HG02938 (cell line): ENCODE measurements around the gene SEC22A.

Source experiments
- ATAC-seq: cut with Tn5 transposase; IDR thresholded peaks from one replicate; pipeline ENCODE4 v1.9.1; 2021; ENCODE audit warnings: mild to moderate bottlenecking, moderate library complexity; ENCODE audit not compliant: unreplicated experiment

The SEC22A gene

DNA sequence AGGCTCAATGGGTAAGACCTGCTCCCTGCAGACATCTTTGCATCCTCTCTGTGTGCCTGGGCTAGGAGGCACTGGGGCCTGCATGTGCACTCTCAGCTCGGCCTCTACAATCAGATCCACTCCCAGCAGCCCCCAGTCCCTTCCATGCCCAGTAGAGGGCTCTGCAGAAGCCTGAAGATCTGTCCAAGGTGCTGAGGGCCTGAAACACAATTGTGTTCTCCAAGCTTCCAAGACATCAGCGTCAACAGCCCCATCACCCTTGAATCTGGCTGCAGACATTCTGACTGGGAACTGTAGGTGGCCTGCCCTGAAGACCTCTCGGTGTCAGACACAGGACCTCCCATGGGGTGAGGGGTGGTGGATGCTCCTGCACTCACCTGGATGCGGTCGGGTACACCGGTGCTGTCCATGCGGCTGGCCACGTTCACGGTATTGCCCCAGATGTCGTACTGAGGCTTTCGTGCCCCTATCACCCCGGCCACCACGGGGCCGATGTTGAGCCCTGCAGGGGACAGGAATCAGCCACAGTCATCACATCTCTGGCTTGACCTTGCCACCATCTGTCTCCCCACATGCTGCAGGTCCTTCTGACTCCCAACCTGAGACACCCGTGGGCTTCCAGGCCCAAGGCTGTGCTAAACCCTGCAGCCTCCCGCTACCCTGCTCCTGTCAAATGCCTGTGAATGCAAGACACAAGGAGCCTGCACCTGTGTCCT lies 84.7 kb downstream of the SEC22A start:
- no peak for ATAC-seq

DNA sequence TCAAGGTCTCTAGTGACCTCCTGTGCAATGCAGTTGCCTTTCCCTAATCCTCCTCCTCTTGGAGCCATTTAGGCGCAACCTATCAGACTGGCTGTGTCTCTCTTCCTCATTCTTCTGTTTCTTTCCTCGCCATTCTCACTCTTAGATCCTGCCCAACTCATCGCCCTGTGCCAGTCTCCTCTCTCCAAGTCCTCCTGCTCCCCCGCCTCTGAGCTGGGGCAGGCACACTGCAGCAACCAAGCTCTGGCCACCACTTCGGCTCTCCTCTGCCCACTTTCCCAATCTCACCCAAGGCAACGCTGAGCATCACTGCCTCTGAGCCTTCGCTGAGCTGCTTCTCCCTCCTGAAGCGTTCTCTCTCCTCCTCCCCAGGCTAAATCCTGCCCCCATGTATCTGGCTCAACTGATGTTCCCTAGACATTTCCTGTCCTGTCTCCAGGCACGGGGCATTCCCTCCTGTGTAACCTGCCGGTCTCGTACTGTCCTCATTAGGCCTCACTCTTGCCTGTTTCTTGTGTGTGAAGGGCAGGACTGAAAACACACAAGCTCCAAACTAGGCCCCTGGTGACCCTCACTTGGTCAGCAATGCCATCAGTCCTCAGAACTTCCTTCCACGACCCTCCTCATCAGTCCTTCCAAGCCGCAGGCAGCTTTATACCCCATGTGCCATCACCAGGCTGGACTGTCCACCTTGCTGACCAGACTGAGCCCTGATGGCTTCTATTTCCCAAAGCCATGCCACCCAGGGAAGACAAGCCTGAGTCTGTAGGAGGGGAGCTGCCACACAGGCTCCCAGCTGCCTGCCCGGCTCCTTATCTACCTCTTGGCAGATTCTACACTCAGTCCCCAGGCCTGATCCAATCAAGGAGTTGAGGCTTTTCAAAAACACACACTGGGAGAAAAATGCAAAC lies 85.6 kb downstream of the SEC22A start:
- no peak for ATAC-seq

DNA sequence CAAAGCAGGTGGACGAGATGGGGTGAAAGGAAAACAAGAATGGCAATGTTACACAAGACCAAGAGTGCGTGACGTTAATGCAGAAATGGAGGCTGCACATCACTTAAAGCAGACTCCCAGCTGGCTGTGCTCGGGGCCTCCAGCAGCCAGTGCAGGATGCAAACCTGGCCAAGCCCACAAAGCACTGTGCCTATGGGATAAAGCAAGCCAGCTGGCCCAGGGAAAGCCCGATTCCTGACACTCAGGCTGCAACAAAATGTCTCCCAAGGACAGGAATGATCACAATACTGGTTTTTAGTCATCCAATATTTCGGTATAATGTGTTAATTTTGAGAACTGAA lies 86.2 kb downstream of the SEC22A start:
- no peak for ATAC-seq

DNA sequence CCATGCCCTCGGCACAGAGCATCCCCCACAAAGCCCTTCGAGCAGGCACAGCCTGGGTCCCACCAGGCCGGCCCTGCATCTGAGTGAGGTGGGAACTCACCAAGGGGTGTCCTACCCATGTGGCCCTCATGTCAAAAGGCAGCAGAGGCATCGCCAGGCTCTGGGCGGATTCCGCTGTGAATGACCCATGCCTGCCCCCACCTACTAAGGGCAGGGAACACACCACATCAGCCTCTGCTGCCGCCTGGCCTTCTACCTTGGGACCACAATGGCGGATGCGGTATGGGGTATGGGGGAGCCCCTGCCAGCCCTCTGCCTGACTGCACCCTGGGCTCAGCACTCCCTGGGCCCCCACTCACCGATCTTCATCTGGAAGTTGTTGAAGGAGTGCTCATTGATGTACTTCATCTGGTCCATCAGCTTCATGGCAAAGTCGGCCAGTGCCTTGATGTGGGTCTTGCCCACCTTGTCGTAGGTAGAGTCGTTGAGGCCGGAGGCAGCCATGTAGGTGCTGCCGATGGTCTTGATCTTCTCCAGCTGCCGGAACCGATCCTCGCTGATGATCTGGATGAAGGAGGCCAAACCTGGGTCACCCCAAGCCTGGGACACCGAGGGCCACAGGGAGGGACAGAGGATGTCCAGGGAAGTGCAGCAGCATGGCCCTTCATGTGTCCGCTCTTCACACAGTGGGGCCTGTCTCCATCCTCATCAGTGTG lies 87.8 kb downstream of the SEC22A start:
- ATAC-seq, result no peak

DNA sequence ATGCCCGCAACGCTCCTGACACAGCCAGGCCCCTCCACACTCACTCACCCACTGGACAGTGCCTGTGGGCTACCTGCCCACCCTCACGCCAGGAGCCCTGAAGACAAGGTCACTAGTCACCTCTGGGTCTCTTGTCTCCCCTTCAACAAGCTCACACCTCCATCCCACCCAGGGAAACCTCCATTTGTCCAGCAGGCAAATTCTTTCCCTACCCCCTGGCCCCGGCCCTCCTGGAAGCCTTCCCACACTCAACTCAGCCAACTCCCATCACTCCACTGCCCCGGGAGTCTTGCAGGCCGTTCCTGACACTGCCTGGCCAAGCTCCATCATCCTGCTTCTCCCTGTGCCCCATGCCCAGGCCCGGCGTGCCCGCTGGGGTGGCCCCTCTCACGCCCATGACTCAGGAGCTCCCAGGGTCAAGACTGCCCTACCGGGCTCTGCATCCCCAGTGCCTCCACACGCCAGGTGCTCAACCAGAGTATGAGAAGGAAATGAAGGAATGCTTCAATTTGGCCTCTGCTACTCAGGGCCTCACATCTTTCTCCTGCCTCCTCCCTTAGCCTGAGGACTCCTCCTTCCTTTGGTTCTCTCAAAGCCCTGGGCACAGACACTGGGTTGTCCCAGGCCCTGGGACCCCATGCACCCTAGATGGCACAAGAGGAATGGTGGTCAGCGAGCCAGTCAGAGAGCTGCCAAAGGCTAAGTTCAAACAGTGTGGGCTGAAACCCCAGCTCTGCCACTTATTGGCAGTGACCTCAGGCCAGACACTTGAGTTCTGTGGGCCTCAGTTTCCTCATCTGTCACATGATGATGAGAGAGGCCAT lies 88.6 kb downstream of the SEC22A start:
- no peak for ATAC-seq

DNA sequence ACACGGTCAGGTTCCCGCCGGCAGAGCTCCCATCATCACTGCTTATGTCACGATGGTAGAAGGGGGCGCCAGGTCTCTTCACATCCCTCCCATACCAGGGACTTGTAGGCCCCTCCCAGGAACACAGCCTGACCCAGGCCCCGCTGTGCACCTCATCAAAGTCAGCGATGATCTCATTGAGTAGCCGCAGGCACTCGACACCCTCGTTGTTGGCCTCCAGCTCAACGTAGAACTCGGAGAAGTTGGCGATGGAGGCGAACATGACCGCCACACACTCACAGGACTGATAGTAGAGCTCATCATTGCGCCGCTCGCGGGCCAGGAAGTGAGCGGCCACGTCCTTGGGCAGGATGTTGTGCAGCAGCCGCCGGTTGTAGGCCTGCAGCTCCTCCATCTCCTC lies 89.2 kb downstream of the SEC22A start:
- ATAC-seq, result no peak

DNA sequence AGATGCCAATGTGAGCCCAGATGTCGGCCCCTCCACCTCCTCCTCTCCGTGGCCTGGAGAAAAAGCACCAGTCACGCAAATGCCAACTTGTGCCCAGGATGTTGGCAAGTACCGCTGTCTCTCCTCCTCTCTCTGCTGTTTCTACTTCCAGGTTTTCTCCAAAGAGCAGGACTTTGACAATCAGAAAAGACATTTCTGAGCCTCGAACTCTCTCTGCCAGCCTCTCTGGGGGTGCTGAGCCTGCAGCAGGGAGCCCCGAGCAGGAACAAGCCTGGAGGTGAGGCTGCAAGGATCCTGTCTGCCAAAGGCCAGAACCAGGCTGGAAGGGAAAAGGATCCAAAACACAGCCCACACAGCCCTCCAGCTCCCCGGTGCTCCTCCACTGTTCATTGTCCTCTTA lies 89.7 kb downstream of the SEC22A start:
- no peak for ATAC-seq

DNA sequence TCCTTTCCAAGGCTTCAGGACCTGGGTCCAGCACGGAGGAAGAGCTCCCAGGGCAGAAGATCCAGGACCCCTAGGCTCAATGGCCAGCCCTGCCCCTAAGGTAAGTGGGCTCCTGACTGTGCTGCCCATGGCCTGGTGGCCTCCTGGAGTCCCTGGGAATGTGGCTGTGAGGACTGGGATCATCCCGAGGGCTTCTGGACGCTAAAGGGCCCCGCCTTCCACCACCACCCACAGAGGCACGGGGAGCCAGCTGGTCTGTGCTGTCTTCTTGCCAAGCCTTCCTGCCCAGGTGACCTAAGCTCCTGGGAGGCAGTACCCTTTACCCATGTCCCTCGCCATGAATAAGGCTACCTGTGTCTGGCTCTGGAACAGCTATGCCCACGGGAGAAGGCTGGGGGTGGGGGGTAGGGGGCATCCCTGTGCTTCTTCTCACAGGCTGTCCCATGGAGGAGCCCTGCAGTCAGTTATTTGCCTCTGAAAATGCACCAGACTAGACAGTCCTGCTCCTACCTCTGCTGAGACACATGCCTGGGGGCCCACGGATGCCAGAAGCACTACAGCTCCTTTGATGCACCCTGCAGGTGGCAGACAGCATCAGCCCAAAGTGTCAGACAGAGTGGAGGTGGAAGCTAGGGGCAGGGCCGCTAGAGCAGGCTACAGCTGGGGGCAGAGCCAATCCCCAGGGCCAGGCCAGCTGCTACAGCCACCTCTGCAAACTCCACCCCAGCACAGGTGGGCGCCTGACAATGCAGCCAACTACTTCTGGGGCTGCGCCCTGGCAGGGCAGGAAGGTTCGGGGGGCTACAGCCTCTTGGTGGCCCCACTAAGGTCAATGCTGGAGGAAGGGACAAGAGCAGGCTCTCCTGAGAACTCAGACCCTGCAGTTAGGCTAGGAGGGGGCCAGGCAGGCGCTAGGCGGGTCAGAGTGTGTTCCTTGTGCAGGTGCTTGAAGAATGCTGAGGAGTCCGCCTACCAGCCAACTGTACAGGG lies 90.9 kb downstream of the SEC22A start:
- no peak for ATAC-seq

DNA sequence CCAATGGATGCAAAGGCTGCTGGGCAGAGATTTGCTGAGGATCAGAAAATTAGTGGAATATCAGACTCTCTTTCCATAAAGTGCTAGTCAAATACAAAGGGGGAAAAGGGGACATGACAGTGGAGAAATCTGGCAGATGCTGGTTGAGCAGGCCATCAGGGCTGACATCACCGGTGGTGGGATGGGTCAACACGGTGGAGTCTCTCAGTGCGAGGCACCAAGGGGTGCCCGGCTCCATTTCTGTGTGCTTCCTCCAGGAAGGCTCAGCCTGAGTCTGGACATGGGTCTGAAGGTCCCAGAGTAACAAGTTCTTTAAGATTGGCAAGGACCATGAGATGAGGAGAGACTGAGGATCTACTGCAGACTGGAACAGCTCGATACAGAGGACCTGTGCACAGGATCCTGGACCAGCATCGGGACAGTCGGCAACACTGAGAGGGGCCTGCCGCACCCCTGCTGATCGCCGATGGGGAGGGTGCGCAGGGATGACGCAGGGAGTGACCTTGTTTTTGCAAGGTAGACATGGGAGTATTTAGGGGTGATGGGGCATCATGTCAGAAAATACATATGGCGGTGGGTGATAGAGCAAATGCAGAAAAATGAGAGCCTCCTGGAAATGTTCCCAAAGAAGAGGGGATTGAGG lies 92.7 kb downstream of the SEC22A start:
- no peak for ATAC-seq

DNA sequence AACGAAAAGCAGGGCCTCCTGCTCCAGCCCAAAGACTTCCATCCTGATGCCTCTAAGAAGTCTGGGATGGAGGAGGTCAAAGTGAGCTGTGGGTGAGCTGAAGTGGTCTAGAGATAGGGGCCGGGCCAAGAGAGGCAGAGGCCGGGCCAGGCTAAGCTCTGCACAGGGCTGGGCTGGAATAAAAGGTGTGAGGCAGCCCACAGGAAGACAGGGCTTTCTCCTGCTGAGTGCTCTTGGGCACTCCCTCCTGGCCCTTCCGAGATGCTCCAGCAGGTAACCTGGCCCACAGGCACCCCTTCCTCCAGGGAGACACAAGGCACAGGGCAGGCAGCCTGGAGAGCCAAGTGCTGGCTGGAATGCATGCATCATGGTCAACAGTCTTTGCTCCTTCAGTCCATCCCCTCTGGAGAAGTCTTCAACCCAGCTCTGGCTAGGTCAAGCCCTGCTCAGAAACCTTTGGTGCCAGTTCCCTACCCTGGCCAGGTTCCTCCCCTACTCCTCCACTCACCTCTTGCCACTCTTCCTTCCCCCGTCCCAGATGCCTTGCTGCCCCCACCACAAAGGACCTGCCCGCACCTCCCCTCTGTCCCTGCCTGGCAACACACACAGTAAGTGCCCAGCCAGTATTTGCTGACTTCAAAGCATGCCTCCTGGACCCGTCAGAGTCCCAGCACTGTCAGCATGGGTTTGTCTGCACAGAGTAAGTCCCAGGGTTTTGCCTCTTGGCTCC lies 93.6 kb downstream of the SEC22A start:
- no peak for ATAC-seq

DNA sequence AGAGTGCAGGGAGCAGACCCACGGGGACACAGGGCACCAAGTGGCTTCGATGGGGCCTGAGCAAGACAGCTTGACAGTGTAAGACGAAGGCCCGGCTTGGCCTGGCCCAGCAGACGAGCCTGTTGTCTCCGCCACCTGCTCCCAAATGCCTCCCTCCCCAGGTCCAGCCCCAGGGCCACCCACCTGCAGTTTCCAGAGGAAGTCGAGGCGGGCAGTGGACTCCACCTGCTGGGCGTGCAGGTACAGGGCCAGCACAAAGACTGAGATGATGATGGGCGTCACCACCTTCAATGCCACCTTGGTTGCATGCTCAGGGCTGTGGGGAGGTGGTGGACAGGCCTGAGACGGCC lies 94.1 kb downstream of the SEC22A start:
- ATAC-seq, result no peak

DNA sequence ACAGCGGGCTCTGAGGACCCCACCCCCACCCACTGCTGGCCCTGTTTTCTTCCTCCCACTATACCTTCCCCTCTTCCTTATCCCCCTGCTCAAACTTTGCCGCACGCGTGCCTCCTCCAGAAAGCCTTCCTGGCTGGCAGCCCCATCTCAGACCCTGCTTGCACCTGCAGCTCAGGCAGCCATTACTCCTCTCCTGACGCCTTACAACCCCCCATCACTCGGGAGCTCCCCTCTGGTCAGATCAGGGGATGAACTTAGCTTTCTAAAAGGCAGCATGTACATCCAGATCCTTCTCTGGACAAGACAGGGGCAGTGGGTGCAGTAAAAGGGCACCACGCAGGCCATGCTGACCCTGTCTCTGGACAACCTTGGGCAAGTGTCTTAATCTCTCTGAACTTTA lies 94.5 kb downstream of the SEC22A start:
- ATAC-seq, result no peak

DNA sequence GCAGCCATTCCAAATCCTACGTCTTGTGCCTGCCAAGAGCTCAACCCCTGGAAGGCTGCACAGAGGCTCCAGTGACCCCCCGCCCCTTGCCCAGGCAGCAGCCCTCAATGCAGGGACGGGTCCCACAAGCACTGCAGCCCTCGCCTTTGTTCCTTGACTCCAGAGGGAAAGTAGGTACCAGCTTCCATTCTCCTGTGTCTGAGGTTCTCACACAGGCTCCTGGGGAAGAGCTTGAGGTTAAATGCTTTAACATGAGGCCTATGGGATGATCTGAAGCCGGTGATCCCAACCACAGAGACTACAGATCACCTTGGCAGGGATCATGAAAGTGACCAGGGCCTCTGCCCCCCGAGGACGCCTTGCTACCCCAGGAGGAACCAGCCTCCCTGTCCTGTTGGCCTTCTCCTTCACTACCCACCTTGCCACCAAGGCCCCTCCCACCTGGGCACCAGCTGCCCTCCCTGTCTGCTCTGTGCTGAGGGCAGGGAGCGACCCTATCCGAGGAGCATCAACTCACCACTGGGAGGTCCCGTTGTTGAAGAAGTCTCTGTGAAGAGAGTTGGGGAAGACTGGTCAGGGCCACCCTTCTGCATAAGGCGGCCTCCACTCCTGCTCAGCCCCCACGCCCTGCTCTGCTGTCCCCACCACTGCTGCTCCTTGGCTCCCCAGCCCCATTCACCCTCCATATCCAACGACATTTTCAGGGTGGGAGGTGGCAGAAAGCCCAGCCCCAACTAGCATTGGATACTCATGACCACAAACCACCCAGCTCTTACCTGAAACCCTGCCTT lies 95.3 kb downstream of the SEC22A start:
- no peak for ATAC-seq

DNA sequence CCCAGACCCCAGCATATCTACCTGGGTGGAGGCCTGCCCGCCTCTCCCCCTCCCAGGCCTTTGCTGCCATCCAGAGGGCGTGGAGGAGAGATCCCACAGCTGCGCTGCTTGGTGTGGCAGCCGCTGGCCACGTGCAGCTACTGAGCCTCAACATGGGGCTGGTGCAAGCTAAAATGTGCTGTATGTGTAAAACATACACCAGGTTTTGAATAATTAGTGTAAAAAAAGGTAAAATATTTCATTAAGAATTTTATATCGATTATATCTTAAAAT lies 95.8 kb downstream of the SEC22A start:
- no peak for ATAC-seq

DNA sequence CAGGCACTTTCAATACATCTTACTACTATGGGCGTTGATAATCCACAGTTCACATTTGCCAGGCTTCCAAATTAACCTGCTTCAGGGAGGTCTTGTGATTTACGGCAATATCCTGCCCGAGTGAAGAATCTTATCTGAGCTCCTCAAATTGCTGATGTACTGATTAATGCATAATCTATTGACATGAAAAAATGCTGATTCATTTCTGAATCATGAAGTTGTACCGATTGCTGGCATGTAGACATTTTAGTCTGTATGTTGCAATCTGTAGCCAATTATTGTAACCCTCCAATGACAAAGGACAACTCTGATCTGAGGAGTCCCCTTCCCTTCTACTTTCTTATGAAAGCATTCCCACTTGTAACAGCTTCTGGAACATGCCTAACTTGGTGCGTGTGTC lies 97.2 kb downstream of the SEC22A start:
- no peak for ATAC-seq

DNA sequence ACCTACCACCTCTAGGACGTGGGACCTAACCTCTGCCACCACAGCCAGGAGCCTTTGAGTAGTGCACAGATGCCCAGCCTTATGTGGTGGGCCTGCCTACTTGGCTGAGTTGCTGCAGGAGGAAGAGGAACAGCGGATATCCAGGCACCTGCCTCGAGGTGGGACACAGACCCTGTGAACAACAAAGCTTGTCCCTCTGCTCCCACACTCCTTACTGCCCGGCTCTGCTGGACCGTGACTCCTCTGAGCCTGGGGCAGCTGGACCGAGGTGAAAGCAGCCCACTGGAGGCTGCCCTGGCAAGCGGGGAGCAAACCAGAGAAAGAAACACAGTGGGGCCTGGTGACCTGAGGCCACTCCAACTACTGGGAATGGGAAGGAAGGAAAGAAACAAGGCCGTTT lies 97.8 kb downstream of the SEC22A start:
- ATAC-seq, result no peak

DNA sequence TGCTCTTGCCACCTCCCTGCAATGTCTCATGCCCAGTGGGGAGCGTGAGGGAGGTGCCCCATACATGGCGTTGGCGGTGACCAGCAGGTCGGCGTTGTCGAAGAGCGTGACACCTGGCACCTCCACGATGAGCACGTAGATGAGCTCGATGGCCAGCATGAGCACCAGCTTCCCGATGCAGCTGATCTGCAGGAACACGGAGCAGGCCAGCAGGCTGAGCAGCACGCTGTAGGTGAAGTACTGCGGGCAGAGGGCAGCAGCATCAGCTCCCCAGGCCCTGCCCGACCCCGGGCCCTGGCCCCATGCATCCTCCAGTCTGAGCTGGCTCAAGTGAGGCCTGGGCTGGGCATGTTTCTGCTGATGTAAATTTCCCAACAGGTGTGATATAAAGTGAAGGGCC lies 98.3 kb downstream of the SEC22A start:
- ATAC-seq, result no peak

DNA sequence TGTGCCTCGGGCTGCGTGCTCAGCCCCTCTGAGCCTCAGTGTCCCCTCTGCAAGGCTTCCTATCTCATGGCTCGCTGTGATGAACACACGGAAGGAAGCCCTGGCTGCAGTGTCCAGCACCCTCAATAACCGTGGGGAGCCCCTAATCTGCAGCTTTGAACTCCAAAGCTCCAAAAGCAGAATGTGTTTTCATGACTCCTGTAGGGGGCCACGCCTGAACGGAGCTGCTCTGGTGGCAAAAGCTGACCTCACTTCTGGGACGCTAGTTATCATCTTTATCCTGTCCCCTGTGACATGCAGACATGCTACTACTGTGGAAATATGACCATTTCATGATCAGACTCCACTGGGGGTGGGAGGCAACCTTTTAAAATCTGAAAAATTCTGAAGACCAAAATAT lies 98.8 kb downstream of the SEC22A start:
- no peak for ATAC-seq
